Gastroesophageal sphincter (tissue), 3 donors: ENCODE results near the gene STYXL2.

Experiments used
- POLR2A ChIP-seq, 2 donors: fragments of 450-650 bp; IDR thresholded peaks; one replicate each; pipeline ENCODE4 v1.6.1; 2017; ENCODE audit warnings: antibody characterized with exemption in 2 of 2, mild to moderate bottlenecking in 2 of 2, moderate library complexity in 1 of 2
- TF ChIP-seq, protein P1 (sequence below), 4 experiments: fragments of 200-600 bp in 2 of 4; fragments of 450-650 bp in 2 of 4; sonication (generic) in 1 of 4; IDR thresholded peaks; one replicate each; pipeline ENCODE4 v1.5.1; 2017 to 2019; ENCODE audit warnings: antibody characterized with exemption in 4 of 4, mild to moderate bottlenecking in 2 of 4, moderate library complexity in 2 of 4

DNA sequence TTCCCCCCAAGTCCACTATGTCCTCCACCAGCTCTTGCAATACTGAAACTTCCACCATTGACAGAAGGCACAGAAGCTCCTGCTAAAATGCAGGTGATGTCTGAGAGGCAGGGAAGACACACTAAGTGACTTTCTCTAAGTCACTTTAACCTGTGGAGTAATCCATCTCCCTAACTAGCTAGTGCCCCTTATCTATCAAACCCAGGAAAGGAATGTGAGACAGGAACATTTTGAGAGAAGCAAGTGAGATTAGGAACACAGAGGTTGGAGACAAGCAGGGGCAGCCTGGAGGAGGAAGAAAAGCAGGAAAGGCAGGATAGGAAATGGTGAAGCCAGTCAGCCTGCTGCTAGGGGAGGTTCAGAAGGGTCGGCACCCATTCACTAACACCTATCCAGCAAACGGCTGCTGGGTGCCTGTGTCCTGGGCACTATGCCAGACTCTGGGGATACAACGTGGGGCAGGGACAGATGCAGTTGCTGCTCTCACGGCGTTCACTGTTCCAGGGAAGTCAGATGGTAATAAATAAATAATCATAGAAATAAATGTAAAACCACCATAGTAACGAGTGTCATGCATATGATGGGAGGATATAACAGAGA, 10.7 kb upstream of the STYXL2 start:
- TF ChIP-seq, protein P1, sequence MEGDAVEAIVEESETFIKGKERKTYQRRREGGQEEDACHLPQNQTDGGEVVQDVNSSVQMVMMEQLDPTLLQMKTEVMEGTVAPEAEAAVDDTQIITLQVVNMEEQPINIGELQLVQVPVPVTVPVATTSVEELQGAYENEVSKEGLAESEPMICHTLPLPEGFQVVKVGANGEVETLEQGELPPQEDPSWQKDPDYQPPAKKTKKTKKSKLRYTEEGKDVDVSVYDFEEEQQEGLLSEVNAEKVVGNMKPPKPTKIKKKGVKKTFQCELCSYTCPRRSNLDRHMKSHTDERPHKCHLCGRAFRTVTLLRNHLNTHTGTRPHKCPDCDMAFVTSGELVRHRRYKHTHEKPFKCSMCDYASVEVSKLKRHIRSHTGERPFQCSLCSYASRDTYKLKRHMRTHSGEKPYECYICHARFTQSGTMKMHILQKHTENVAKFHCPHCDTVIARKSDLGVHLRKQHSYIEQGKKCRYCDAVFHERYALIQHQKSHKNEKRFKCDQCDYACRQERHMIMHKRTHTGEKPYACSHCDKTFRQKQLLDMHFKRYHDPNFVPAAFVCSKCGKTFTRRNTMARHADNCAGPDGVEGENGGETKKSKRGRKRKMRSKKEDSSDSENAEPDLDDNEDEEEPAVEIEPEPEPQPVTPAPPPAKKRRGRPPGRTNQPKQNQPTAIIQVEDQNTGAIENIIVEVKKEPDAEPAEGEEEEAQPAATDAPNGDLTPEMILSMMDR (IDR thresholded peaks at IDR 0.05): no peak
- TF ChIP-seq POLR2A (IDR thresholded peaks at IDR 0.05): no peak
